ENCODE measurements around the gene NSD1.
A peak's percentile ranks its signal among the peaks of the same experiment; 100 is the strongest.

The NSD1 gene

DNA sequence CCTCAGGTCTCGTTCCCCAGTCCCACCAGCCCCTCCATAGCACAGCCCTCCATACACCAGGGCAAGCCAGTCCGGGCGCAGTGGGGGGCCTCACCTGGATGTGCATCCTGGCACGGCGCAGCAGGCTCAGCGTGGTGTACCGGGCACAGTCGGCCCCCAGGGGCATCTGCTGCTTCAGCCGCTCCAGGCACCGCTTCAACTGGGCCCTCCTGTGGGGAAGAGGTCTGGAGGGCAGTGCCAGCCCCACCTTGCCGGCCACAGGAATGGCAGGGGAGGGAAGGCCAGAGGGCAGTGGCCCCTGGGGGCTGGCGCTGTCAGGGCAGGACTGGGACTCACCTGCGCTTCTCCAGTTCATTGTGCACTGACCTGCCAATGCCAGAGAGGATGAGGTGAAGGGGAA, 176.8 kb downstream of the NSD1 start:
- no peak for DNase-seq

DNA sequence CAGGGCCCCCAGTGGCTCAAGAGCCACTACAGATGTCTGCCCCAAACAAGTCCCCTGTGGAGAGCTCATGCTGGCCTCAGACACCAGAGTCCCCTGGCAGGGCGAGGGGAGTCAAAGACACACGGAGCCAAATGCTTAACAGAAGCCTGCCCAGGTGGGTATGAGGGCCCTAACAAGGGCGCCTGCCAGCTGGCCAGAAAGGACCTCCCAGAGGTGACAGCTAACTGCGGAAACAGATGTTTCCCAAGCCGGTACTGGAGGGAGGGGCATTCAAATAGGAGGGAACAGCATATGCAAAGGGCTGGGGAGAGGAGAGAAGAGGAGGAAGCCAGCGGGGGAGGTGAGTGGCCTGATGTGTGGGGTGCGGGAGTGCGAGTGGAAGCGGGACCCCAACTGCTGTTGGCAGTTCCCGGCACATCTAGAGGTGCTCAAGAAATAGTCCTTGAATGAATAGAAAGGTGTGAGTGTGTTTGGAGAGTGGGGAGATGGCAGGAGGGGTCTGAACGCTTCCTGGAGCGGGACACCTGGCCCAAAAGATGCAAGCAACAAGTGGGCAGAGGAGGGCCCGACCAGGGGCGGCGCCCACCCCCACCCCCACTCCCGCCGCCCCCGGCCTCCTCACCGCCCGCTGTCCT, 177.3 kb downstream of the NSD1 start:
- no peak for DNase-seq

DNA sequence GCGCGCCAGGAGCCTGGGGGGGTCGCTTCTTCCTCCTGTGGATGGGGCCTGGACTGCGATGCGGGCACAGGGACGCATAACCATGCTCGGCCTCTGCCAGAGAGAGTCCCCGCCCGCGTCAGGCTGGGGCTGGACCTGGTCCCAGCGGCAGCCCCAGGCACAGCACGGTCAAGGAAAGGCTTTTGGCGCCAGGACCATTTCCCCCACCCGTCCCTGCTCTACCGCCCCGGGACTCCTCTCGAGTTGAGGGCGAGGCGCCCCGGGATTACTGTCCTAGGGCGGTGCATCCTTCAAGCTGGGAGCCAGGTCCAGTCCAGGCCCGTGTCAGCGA, 177.8 kb downstream of the NSD1 start:
- DNase-seq, result no peak

DNA sequence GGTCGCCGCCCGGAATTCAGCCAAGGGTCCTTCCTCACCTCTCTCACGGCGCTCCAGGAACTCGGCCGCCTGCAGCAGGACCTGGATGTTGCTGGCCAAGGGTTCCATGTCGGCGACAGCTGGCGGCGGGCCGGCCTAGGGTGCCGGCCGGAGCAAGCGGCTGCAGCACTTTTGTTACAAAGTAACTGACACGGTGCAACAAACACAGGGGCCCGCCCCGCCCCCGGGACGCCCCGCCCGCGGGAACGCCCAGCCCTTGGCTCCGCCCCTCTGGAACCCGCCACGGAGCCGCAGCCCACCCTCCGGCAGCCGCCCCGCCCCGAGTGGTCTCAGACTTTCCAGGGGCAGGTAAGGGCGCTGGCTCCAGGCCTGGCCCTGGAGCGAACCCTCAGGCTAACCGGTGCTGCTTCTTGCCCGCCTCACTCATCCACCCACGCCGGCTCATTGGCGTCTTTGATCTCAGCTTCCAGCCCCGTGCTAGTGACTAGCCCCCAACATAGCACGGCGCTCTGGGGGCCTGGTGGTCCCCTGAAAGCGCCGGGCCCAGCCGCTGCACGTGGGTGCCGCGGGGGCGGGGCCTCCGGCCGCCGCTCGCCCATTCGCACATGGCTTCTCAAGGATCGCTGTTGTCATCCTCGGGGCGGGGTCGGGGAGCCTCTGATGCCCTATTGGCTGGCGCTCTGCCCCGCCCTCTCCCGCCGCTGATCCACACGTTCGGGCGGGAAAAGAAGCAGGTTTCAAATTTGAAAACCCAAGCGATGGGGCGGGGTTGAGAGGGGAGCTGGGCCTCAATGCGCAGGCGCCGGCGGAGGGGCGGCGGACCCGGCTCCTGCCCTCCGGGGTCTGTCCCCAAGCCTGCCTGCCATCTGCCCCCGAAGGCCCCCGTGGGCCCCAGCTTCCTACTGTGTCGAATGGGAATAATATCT, 178.4 kb downstream of the NSD1 start, which contains the start of gene MXD3:
TSS of gene MXD3 (minus strand) at position 176 of the 926 bp plus-strand sequence. CDS start at position 108, 68 bp downstream.
- DNase-seq, result peak; percentile 96 to 98

DNA sequence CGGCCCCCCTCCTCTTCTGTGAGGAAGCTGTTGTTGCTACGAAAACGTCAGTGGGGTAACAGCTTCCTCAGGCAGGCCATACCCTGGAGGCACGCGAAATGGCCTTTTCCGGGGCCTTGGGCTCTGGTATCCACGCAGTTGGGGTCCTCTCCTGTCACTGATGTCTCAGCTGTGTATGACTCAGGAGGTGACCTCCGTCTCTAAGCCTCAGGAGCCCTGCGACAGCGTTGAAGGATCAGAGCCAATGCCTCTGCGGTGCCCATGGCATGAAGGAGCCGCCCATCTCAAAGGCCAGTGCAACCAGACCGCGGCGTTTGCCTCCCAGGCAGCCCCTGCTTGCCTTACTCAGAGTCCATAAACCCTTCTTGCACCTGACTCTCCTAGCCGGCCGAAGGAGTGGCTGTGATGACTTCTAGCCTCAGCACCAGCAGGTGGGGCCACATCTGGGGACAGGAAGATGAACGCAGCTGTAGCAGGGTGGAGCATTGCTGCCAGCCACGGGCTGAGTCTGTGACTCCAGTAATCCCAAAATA, 179.1 kb downstream of the NSD1 start:
- peak in 1 of 2 experiments; percentile 80 for DNase-seq

DNA sequence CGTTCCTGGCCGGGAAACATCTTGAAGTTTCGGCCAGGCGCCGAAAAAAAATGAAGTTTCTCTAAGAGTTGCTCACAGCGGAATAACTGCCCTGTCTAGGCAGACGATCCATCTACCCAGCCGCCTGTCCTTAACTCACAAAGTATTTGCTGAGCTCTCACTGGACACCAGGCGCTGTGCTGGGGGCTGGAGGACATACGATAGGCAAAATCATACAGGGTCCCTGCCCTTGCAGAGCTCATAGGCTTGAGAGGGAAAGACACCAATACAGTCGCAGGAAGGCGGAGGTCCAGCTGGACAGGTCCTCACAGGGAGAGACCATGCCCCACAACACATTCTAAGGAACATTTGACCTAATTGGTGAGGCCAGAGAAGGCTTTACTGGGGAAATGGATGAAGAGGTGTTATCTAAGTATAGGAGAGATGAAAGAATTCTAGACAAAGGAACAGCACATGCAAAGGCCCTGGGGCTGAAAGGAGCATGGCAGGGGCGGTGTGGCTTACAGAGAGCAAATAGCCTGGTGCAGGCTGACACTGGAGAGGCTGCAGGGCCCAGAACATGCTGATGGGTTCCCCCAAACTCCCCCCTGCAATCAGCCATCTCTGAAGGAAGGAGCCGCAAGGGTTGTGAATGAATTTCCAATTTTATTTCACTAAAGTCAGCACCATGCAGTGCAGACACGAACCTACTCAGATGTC, 180.1 kb downstream of the NSD1 start:
- no peak for DNase-seq

DNA sequence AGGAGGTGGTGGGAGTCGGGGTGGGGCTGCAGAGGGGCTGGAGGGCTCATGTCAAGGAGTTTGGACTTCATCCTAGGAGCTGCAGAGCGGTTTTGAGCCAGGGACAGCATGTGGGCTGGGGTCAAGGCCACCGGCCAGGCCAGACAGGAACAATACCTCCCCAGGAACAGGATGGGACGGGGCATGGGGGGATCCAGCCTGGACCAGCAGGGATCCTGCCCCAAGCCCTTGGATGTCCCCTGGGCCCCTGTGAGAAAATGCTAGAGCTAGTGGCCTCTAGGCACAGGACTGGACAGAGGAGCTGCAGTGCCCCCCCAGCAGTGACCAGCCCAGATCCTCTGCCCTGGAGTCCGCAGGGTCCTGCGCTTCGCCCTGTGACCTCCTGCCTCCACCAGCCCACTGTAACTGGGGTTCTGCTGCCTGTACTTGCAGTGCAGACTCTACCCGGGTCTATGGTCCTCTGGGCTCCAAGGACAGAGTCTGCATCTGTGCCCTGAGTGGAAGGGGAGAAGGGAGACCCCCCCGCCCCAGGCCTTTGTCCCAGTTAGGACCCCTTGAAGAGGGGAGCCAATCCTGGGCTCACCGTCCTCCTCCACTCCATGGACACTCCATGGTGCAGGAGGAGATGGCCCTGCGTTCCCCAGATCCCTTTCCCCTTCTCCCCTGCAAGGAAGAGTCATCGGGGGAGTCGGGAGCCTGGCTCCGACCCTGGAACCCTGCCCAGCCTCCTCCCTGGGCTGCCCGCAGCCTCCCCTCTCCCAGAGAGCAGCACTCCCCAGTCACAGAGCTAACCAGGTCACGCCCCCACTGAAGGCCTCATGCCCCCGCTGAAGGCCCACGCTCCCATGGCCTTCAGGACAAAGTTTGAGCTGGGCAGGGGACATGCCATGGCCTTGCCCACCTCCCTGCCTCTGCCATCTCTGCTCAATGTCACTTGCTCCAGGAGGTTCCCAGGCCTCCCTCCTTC, 181.1 kb downstream of the NSD1 start:
- DNase-seq, result no peak

DNA sequence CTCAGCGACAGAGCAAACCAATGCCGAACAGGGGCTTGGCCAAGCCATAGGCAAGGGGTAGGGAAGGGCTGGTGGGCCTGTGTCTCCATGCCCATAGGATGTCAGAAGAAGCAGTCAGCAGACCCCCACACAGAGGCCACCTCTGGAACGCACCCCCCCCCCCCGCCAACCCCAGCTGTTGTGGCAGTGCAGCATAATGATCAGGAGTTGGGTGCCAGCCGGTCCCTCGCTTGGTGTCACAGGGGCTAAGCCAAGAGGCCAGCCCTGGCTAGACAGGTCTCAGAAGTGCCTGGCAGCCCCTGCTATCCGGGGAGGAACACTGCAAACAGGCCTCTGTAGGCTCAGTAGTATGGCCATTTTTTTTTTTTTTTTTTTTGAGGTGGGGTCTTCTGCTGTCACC, 181.8 kb downstream of the NSD1 start:
- DNase-seq, result no peak

DNA sequence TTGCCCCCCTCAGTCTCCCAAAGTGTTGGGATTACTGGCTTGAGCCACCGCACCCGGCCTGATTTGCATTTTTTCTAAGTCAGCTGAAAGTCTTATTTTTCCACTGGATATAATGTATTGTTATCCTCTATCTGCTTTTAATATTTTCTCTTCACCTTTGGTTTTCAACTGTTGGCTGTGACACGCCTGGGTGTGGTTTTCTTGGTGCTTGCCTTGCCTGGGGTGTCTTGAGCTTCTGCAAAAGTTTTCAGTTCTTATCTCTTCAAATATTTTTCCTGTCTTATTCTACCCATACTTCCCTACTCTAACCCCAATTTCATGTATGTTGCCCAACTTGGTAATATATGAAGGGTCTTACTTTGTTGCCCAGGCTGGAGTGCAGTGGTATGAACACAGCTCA, 182.4 kb downstream of the NSD1 start:
- DNase-seq, result no peak

DNA sequence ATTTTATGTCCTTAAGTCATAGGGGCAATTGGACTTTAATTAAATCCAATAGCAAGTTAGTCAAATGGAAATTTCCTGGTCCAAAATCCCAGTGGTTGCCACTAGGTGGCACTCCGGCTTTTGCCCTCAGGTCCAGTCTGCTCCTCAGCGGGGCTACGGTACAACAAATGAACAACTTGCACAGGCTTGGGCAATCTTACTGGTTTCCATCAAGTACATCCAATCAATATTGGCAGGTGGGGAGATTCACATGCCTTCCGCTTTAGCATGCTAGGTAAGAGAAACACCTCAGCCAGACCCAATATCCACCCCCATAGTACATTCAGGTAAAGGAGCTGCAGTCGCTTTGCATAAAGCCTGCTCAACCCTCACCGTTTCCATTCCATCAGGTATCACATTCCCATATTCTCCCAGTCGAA, 184.4 kb downstream of the NSD1 start:
- peak in 1 of 2 experiments; percentile 73 for DNase-seq

DNA sequence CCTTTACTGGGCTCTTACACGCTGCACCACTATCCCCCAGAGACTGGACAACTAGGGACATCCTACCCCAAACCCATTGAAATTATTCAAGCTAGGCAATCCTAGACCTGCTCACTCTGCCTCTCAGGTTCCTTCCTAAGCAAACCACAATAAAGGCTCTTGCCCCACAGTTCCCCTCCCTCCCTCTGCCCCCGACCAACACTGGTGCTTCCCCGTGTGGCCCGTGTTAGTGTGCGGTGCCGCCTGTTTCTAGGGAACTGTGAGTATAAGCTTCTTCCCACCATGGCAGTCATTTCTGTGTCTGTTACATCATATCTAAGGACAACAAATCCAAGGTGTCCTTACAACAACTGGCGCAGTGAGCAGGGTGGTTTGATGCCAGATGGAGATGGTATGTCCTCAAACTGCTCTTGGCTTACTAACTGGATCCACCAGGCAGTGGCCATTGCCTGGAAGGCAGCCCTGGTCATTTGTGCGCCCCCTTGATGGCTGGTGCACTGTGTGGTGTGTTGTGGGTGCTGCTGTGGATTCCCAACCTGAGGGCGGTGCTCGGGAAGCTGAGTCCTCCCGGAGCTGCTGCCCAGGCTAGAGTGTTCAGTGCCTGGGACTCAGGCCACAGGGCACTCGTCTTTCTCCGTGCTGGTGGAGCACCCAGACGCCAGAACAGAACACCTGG, 186.5 kb downstream of the NSD1 start:
- DNase-seq, result no peak

DNA sequence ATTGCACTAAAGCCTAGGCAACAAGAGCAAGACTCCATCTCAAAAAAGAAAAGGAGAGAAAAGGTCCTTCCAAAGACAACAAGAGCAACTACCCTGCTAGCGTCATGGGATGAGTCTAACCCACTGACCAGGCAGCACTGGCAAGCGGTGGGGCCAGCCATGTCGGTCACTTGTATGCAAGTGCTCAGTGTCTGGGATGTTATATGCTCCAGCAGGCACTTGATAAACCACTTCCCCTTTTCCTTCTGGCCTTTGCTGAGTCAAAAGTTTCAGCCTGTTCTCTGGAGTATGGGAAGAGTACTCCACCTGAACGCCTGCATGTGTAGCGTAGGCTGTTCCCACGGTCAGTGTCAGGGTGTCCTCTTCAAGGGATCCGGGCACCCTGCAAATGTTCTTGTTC, 187.3 kb downstream of the NSD1 start:
- no peak for DNase-seq

DNA sequence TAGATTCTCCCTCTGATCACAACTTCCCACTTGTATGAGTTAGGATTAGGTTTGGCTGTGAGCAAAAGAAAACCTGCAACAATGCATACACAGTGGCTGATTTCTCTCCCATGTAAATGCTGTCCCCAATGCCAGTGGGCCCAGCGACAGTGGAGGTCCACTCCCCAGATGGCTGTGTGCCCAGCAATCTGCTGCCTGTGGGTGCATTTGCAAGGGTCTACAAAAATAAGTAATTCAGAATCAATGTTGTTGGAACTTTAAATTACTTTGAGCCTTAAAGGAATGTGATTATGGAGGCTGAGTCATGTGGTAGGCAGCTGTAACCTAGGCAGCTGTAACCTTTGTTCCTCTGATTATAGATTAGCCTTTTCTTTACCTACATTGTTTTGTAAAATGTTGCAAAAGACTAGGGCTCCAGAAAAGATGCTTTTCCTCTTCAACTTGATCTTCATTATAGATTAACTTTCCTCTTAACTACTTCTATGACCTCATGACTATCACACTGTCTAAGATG, 192.4 kb downstream of the NSD1 start:
- peak in 1 of 2 experiments; percentile 53 for DNase-seq

DNA sequence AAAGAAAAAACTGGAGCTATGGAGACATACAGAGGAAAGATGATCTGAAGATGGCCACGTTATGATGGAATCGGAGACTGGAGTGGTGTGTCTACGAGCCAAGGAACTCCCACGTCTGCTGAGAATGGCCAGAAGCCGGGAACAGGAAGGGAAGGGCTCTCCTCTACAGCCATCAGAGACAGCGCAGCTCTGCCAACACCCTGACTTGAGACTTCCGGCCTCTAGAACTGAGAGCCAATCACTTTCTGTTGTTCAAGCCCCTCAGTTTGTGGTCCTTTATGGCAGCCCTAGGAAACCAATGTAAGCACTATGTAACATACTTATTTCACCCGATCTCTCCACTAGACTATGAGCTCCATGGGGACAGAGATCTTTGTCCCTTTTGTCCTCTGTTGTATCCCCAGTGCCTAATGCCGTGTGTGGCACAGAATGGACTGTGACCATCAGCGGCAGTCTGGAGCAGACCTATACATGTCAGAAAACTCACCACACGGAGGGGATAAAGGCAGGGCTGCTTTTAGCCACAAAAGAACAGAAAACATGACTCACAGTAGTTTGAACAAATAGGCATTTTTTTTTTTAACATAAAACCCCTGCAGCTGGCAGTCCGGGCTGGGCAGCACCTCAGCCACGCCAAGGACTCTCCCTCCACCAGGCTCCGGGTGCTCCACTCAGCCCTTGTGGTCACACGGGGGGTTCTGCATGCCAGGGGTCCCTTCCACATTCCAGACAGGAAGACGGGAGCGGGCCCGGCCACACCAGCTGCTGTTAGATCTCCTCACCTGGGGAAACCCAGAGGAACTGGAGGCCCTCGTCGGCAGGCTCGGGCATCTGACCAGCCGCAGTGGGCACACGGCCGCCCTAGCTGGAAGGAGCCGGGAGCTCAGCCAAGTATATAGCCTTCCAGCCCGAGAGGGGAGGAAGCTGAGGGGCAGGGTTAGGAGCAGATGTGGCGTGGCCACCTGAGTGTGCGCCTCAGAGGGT, 194.3 kb downstream of the NSD1 start:
- no peak for DNase-seq

DNA sequence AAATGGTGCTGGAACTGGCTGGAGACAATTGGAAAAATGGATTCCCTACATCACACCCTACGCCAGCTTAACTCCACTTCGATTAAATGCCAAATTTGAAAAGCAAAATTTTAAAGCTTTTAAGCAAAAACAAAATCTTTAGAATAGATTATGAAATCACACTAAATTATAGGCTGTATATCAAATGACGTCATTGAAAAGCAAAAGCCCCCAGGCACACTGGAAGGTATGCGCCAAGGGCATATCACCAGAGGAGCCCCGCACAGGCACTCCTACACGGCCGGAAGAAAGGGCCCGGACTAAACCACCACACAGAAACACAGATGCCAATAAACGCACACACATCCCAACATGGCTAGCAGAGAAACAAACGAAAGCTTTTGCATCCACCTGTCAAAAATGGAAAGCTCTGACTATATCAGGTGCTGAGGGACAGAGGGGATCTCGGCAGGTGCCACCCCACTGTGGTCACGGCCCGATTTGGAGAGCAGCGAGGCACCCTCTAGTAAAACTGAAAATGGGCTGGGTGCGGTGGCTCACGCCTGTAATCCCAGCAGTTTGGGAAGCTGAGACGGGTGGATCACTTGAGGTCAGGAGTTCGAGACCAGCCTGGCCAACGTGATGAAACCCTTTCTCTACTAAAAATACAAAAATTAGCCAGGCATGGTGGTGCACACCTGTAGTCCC, 195.1 kb downstream of the NSD1 start:
- DNase-seq, result no peak

DNA sequence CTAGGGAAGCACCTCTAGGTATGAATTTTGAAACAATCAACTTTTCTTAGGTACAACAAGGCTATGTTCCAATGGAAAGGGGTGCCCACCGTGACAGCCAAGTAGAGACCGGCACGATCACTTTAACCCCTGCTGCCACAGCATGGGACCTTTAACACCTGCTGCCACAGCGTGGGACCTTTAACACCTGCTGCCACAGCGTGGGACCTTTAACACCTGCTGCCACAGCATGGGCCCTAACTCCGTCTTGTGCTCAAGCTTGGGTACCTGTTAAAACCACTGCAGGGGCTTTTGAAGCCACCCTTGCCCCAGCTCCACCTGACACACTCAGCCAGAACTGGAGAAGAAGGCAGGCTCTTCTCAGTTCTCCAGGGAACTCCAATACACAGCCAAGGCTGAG, 196.3 kb downstream of the NSD1 start:
- DNase-seq, result no peak

DNA sequence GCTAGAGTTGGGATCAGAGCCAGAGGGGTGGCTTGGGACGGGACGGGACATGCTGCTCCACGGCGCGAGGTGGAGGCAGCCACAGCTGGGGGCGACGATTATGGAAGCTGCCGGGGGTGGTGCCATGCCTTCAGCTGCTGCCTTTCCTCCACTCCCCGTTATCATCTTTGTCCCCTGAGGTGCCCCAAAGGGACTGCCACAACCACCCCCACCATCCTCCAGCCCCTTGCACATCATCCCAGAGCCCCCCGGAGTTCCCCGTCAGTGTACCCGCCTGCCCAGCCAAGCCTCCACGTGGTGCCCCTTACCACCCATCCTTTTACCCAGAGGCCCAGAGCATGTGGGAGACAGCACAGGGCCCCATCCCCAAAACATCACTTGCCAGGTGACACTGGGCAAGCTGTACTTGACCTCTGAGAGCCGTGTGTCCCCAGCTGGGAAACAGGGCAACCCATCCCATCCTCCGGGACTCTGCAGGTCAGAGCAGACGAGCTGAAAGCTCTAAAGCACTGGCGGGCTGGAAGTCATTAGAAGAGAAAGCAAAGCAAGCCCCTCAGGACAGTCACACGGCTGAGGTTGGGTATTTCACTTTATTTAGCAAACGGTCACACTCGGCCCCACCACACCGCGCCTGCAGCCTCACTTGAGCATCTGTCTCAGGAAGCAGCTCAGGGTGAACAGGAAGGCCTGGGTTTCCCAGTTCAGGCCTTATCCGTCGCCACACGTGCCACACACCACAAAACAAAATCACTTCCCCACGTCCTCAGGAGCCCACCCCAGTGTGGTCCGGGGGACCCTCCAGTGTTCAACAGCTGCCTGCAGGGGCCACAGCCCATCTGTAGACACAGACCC, 197.6 kb downstream of the NSD1 start:
- DNase-seq, result no peak

Data from SW 1271 (cell line).